H1 (cell line): ENCODE measurements around the gene SRM. TPM values are rescaled to one million over a fixed set of nuclear protein-coding genes. Genes with fewer than 3 reads are reported as not detected.
A peak's percentile ranks its signal among the peaks of the same experiment; 100 is the strongest.

Experiments
- HDAC2 ChIP-seq, 2 experiments: fragments of 300-600 bp in 1 of 2; sonication (generic) in 1 of 2; IDR thresholded peaks; 2 replicates each; pipeline ENCODE4 v1.6.1; 2011 to 2012; ENCODE audit warnings: low read depth in 2 of 2, low read length in 2 of 2, mild to moderate bottlenecking in 2 of 2, moderate library complexity in 2 of 2, borderline replicate concordance in 1 of 2, inconsistent platforms in 1 of 2
- KDM5A ChIP-seq: fragments of 200-600 bp; IDR thresholded peaks from 2 replicates; pipeline ENCODE4 v1.7.1; 2012; ENCODE audit warnings: mild to moderate bottlenecking, low read length, inconsistent platforms, mixed read lengths
- NRF1 ChIP-seq: IDR thresholded peaks from 2 replicates; pipeline ENCODE4 v1.6.1; 2011; ENCODE audit warnings: mild to moderate bottlenecking, low read depth, low read length, improper control_type of control experiment
- RXRA ChIP-seq: IDR thresholded peaks from 2 replicates; pipeline ENCODE4 v1.6.1; 2011; ENCODE audit warnings: low read depth, mild to moderate bottlenecking, low read length, moderate library complexity; ENCODE audit not compliant: insufficient read depth
- SIX5 ChIP-seq: IDR thresholded peaks from 2 replicates; pipeline ENCODE4 v1.6.1; 2011; ENCODE audit warnings: mild to moderate bottlenecking, low read depth, low read length
- polyA plus RNA-seq, 7 experiments: library from polyadenylated mRNA; depleted of rRNA in 3 of 7; stranded (reverse) in 5 of 7; unstranded in 2 of 7; fragments of >200 nt in 5 of 7; fragments of 200-250 nt in 2 of 7; gene quantifications; 1 replicate in 5 of 7; 2 replicates in 1 of 7; 4 replicates in 1 of 7; pipeline versions ENCODE4 v1.2.1 to v1.2.3, GENCODE V29; 2011 to 2013; ENCODE audit warnings: missing spikeins in 2 of 7, mixed read lengths in 2 of 7
- total RNA-seq: library from RNA; stranded (reverse); fragmentation: NEBNext Ultra II Directional; extraction: Animal tissue kit (Norgen Biotek cat#: 25700); gene quantifications from 2 replicates; pipeline ENCODE4 v1.2.1, GENCODE V29; 2021

SRM gene
- total and polyA plus RNA-seq, 2 of the 8 experiments (the other 6 are each of a cell fraction or from before 2014, with no cell fraction given), result 110 to 208 TPM

GRCh38 chr1:11059968-11060830 lies at the start of gene SRM (continued):
- TF ChIP-seq NRF1, result no peak
- no peak for TF ChIP-seq RXRA
- no peak for TF ChIP-seq KDM5A
- no peak for TF ChIP-seq SIX5
- 0 out of 4 replicates have a peak, but pooled peaks of 1 of the 2 experiments have one; percentile 20 for TF ChIP-seq HDAC2 (IDR thresholded peaks at IDR 0.05; ENCODE audit: borderline replicate concordance in 1 of 2, low read depth in 2 of 2, low read length in 2 of 2)
- TF ChIP-seq, all 59 proteins: peak for 16
